ENCODE measurements around the gene CPZ. TPM values are rescaled to one million over a fixed set of nuclear protein-coding genes. Genes with fewer than 3 reads are reported as not detected.

The CPZ gene
- not detected in 2 replicates for total RNA-seq (2014; rRNA removed; shearing (Covaris generic))

GRCh38 chr4:8592366-8593263 lies at the start of gene CPZ:
Gene CPZ (plus strand): TSS chr4:8592765. CDS start chr4:8592834, 69 bp downstream.
- in situ Hi-C loops (cut with HindIII; ENCODE audit: low sequenced_read_pairs): no loop called here
- no peak for DNase-seq (ENCODE audit: low spot score)

- no peak for DNase-seq (ENCODE audit: low spot score)
- in situ Hi-C loops (cut with HindIII; ENCODE audit: low sequenced_read_pairs): no loop called here
Measured at GRCh38 chr4:8542776-8543525, 49.6 kb upstream of the CPZ start.

- in situ Hi-C loops (cut with HindIII; ENCODE audit: low sequenced_read_pairs): no loop called here
Measured at GRCh38 chr4:8543623-8544022, 48.9 kb upstream of the CPZ start.

GRCh38 chr4:8544282-8544681 lies 48.3 kb upstream of the CPZ start:
- DNase-seq (ENCODE audit: low spot score): no peak
- in situ Hi-C loops (cut with HindIII; ENCODE audit: low sequenced_read_pairs): no loop called here

More at GRCh38 chr4:8543623-8544022, 48.9 kb upstream of the CPZ start:
- no peak for DNase-seq (ENCODE audit: low spot score)

- no peak for DNase-seq (ENCODE audit: low spot score)
- in situ Hi-C loops (cut with HindIII; ENCODE audit: low sequenced_read_pairs): no loop called here
Measured at GRCh38 chr4:8544741-8545438, 47.7 kb upstream of the CPZ start.

- in situ Hi-C loops (cut with HindIII; ENCODE audit: low sequenced_read_pairs): no loop called here
- DNase-seq (ENCODE audit: low spot score): no peak
Measured at GRCh38 chr4:8545439-8545765, 47.2 kb upstream of the CPZ start.

GRCh38 chr4:8546766-8547107 lies 45.8 kb upstream of the CPZ start:
- in situ Hi-C loops (cut with HindIII; ENCODE audit: low sequenced_read_pairs): no loop called here
- DNase-seq (ENCODE audit: low spot score): no peak

GRCh38 chr4:8547108-8547911 lies 45.3 kb upstream of the CPZ start:
- no peak for DNase-seq (ENCODE audit: low spot score)
- in situ Hi-C loops (cut with HindIII; ENCODE audit: low sequenced_read_pairs): no loop called here

GRCh38 chr4:8547912-8548730 lies 44.4 kb upstream of the CPZ start:
- no peak for DNase-seq (ENCODE audit: low spot score)
- in situ Hi-C loops (cut with HindIII; ENCODE audit: low sequenced_read_pairs): no loop called here

GRCh38 chr4:8548731-8549351 lies 43.7 kb upstream of the CPZ start:
- DNase-seq (ENCODE audit: low spot score): no peak
- in situ Hi-C loops (cut with HindIII; ENCODE audit: low sequenced_read_pairs): no loop called here

- in situ Hi-C loops (cut with HindIII; ENCODE audit: low sequenced_read_pairs): no loop called here
- DNase-seq (ENCODE audit: low spot score): no peak
Measured at GRCh38 chr4:8549352-8549931, 43.1 kb upstream of the CPZ start.

GRCh38 chr4:8550691-8551090 lies 41.9 kb upstream of the CPZ start:
- in situ Hi-C loops (cut with HindIII; ENCODE audit: low sequenced_read_pairs): no loop called here
- DNase-seq (ENCODE audit: low spot score): no peak

- in situ Hi-C loops (cut with HindIII; ENCODE audit: low sequenced_read_pairs): no loop called here
- no peak for DNase-seq (ENCODE audit: low spot score)
Measured at GRCh38 chr4:8552024-8552423, 40.5 kb upstream of the CPZ start.

- in situ Hi-C loops (cut with HindIII; ENCODE audit: low sequenced_read_pairs): no loop called here
- no peak for DNase-seq (ENCODE audit: low spot score)
Measured at GRCh38 chr4:8552581-8553205, 39.9 kb upstream of the CPZ start.

GRCh38 chr4:8553216-8553615 lies 39.3 kb upstream of the CPZ start:
- in situ Hi-C loops (cut with HindIII; ENCODE audit: low sequenced_read_pairs): no loop called here
- no peak for DNase-seq (ENCODE audit: low spot score)

- in situ Hi-C loops (cut with HindIII; ENCODE audit: low sequenced_read_pairs): no loop called here
- no peak for DNase-seq (ENCODE audit: low spot score)
Measured at GRCh38 chr4:8553991-8554405, 38.6 kb upstream of the CPZ start.

- no peak for DNase-seq (ENCODE audit: low spot score)
- in situ Hi-C loops (cut with HindIII; ENCODE audit: low sequenced_read_pairs): no loop called here
Measured at GRCh38 chr4:8554555-8555100, 37.9 kb upstream of the CPZ start.
